Central memory CD8-positive, alpha-beta T cell (primary cell): ENCODE data around the gene ARL6IP6.
"Not testable (repeated sequence)": the region's sequence is repeated elsewhere in the genome, so short reads cannot be mapped to it uniquely, and the experiment has no call there.

Experiments
- ATAC-seq: fragments of 150-1000 bp; cut with Tn5 transposase; replicated peaks from 2 replicates; pipeline ENCODE4 v1.10.0; 2022; ENCODE audit warnings: mild to moderate bottlenecking, moderate FRiP score, moderate number of reproducible peaks; ENCODE audit not compliant: poor library complexity, severe bottlenecking; ENCODE audit errors: extremely low read depth
- DNase-seq, 2 donors: peaks; one replicate each; pipeline ENCODE4 v3.0.0; 2021; ENCODE audit warnings: low spot score in 2 of 2
- H3K27ac Mint-ChIP-seq: one replicate; pipeline ENCODE4 v1.8.0; 2022; ENCODE audit warnings: low read depth, mild to moderate bottlenecking, moderate library complexity, mixed read lengths
- H3K27me3 Mint-ChIP-seq: one replicate; pipeline ENCODE4 v1.8.0; 2022; ENCODE audit warnings: mixed read lengths
- H3K36me3 Mint-ChIP-seq: one replicate; pipeline ENCODE4 v1.8.0; 2022; ENCODE audit warnings: mild to moderate bottlenecking, moderate library complexity, mixed read lengths; ENCODE audit not compliant: insufficient read depth
- H3K4me1 Mint-ChIP-seq: one replicate; pipeline ENCODE4 v1.8.0; 2022; ENCODE audit warnings: mixed read lengths
- H3K4me3 Mint-ChIP-seq: one replicate; pipeline ENCODE4 v1.8.0; 2022; ENCODE audit warnings: mild to moderate bottlenecking, moderate library complexity, mixed read lengths
- H3K9me3 Mint-ChIP-seq: one replicate; pipeline ENCODE4 v1.8.0; 2022; ENCODE audit warnings: mixed read lengths

Gene ARL6IP6

DNA sequence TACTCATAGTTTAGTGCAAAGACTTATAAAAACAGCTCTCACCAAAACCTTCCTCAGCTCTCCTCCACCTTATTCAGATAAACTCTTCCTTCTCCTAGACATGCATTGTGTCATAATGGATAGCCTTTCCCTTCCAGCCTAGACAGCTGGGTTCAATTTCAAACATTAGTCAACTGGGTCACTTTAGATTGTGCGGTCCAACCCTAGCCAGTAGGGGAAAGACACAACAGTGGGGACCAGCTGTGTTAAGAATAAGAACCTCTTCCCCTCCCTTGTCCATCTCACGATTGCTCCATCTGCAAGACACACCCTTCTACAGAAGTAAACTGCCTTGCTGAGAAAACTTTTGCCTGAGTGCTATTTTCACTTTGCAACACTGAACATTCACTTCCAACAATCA, 9.7 kb upstream of the ARL6IP6 start:
- H3K27me3 Mint-ChIP-seq = no peaks in the 10 kb centered on the region
- H3K4me1 Mint-ChIP-seq = peaks cover 59% of the 10 kb centered on the region
- no peak overlapping the region for H3K4me3 Mint-ChIP-seq
- H3K36me3 Mint-ChIP-seq = peaks cover 26% of the 10 kb centered on the region
- no peak for DNase-seq
- H3K9me3 Mint-ChIP-seq = no peaks in the 10 kb centered on the region
- H3K27ac Mint-ChIP-seq = no peak overlapping the region
- ATAC-seq = no peak

DNA sequence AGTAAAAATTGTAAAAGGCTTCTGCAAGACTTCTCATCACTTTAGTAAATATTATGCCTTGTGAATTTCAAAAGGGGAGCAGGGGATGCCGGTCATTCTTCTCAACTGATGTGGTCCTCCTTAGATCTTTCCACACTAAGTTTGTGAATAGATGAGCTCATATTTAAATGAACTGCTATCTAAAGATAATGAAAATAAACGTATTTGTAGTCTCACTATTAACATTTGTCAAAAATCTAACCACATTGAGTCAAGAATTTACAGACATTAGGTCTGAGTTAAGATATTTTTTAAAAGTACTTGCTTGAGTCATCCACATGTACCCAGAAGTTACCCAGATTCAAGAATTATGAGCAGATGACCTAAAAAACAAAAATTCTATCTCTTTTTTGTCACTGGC, 7.7 kb upstream of the ARL6IP6 start:
- Mint-ChIP-seq H3K27ac (no peak overlapping the region), H3K4me3 (no peak overlapping the region), H3K9me3 (no peaks in the 10 kb centered on the region), H3K27me3 (no peaks in the 10 kb centered on the region), H3K4me1 (peaks cover 55% of the 10 kb centered on the region), H3K36me3 (peaks cover 33% of the 10 kb centered on the region)
- no peak for ATAC-seq
- DNase-seq = no peak

DNA sequence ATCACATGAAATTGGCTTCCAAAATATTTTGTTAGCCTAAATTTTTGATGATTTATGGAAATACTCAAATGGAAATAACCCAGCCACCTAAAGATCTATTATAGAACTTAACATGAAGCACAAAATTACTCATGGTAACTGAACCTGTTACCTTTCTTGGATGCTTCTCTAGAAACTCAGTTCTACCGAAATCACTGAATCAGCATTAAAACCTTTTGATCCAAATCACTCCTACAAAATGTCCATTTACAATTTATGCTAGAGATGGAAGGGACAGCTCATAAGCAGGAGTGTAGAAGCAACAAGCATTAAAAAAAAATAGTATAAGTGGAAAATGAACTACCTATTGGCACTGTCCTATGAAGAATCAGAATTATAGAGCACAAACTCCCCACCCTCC, 3.3 kb upstream of the ARL6IP6 start:
- ATAC-seq (no peak), DNase-seq (no peak)
- H3K4me1 Mint-ChIP-seq = peaks cover 49% of the 10 kb centered on the region
- H3K4me3 Mint-ChIP-seq = peak overlapping the region; percentile 44
- peak overlapping the region; percentile 35 for H3K27ac Mint-ChIP-seq
- H3K9me3 Mint-ChIP-seq = no peaks in the 10 kb centered on the region
- peaks cover 55% of the 10 kb centered on the region for H3K36me3 Mint-ChIP-seq
- H3K27me3 Mint-ChIP-seq = no peaks in the 10 kb centered on the region

DNA sequence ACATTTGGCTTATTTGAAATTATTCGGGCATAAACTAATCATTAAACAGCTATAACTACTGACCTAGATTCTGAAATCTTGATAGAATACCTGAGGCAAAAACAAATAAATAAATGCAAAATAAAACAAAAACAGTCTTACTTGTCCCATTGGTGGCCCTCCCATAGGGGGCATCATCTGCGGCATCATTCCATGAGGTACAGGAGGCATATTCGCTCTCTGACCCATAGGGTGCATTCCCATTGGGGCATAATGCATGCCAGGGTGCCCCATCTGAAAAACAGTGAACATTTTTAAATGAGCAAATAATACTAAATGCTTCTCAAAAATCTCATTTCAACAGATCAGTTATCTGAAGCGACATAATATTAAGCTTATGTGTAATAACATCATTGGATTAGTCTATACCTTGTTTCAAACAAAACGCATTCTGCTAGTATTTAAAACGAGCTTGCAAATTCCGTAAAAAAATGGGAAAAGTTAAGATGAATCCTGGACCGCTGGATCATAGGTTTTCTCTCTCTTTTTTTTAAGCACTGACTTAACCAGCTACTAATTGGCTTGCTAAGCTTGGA, 2.5 kb upstream of the ARL6IP6 start:
- Mint-ChIP-seq H3K9me3 (no peaks in the 10 kb centered on the region), H3K36me3 (peaks cover 50% of the 10 kb centered on the region), H3K4me3 (peak overlapping the region; percentile 98), H3K27me3 (no peaks in the 10 kb centered on the region), H3K27ac (peak overlapping the region; percentile 100), H3K4me1 (peaks cover 56% of the 10 kb centered on the region)
- DNase-seq (no peak), ATAC-seq (no peak)

DNA sequence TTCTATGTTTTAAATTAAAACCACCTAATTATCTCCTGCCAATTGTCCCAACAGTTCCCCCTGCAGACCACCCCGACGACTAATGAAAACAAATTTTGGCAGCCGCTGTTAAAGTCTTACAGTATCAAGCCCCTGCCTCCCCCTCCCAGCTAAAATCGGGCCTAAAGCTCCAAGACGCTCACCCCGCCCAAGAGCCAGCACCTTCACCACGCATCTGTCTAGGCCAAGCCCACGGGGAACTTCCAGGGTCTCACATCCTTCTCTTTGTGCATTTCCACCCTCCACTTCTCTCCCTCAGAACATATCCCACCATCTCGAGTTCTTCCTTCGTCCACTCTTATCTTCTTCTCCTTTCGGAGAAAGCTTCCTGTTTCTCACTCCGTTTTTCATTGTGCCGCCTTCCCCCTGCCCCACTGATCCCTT, 1.6 kb upstream of the ARL6IP6 start:
- Mint-ChIP-seq H3K9me3 (no peaks in the 10 kb centered on the region), H3K27me3 (no peaks in the 10 kb centered on the region), H3K4me3 (peak overlapping the region; percentile 98), H3K27ac (peak overlapping the region; percentile 100), H3K4me1 (peaks cover 57% of the 10 kb centered on the region), H3K36me3 (peaks cover 51% of the 10 kb centered on the region)
- ATAC-seq (no peak), DNase-seq (peak in 1 of 2 donors; percentile 14)

DNA sequence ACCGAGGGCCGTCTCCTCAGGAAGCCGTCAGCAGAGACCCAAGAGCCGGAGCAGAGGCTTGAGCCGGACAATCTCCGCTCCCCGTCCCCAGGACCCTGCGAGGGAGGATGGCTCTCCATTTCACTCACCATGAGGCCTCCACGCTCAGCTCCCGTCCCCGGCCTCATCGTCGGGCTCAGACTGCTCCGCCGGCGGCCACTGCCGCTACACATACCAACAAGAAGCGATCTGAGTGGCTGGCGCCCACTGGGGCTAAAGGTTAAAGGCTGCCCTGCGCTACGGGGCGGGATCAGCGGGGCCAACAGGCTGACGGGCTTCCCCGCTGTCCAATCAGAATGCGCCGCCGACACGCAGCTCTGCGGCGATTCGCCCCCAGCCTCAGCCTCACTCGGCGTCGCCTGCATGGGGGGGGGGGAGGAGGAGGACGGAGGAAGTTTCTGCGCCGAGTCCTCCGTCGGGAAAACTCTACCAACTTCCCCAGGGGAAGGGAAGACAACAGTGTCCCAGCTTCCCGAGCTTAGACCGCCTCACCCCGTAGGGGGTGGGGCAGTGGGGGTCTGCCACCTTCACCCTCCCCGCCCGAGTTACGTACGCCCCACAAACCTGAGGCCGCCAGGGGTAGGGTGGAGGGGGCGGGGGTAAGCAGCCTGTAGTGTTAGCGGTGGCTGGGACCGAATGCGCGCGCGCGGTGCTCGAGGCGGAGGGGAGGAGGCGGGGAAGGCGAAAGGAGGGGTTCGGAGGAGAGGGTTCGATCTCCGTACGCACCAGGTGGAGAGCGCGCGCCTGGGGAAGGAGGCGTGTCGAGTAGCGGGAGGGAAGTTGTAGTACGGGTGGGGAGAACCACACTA, 968 bp upstream of the ARL6IP6 start, which contains the start of gene PRPF40A:
PRPF40A (minus strand) TSS at position 234 of the 848 bp plus-strand sequence; CDS start at position 212, 22 bp downstream.
- Mint-ChIP-seq H3K4me1 (peaks cover 57% of the 10 kb centered on the region), H3K4me3 (peak within 1 kb of the TSS; percentile 98), H3K27me3 (no peaks in the 10 kb centered on the region), H3K36me3 (peaks cover 45% of the 10 kb centered on the region), H3K9me3 (no peaks in the 10 kb centered on the region), H3K27ac (peak within 1 kb of the TSS; percentile 100)
- DNase-seq = peak; percentile 97 to 99
- ATAC-seq = peak; percentile 76

DNA sequence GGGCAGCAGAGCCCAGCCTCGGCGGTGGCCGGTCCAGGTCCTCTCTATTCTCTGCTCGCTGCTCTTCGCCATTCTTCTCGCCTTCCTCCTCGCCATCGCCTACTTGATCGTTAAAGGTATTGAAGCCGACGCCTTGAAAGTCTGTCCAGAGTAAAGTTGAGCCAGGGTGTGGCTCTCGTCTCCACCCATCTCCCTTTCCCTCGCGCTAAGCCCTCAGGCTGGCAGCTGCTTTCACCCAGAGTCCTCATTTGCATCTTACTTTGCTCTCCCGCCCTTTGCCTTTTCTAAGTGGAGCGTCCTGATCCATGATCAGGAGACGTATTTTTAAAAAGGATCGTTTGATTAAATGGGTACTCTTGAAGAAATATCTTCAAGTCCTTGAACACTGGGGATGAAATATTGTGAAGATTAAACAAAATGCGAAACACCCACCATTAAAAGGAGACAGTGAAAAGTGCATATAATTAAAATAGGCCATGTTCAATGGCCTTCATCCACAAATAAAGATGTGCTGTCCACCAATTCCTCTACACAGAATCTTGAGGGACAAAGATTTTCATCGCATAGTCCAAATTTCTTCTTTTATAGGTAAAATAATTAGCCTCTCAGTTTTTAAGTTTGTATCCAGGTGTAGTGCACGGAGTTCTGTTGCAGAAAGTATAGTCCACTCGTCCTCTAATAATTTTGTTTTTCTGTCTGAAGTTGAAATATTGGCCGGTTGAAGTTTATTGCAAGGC, 657 bp downstream of the ARL6IP6 start:
- ATAC-seq (no peak), DNase-seq (no peak)
- Mint-ChIP-seq H3K27ac (peak overlapping the region; percentile 100), H3K27me3 (no peaks in the 10 kb centered on the region), H3K4me1 (peaks cover 56% of the 10 kb centered on the region), H3K9me3 (no peaks in the 10 kb centered on the region), H3K4me3 (peak overlapping the region; percentile 98), H3K36me3 (peaks cover 35% of the 10 kb centered on the region)

DNA sequence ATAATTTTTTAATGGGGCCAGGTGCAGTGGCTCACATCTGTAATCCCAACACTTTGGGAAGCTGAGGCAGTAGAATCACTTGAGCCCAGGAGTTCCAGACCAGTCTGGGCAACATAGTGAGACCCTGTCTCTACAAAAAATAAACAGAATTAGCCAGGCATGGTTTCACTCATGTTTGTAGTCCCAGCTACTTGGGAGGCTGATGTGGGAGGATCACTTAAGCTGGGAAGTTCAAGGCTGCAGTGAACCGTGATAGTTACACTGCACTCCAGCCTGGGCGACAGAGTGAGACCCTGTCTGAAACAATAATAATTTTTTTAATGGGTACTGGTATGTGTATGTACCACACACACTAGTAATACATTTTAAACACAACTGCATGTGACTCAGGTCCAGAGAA, 2.4 kb downstream of the ARL6IP6 start:
- Mint-ChIP-seq H3K4me3 (no peak overlapping the region), H3K4me1 (peaks cover 49% of the 10 kb centered on the region), H3K9me3 (no peaks in the 10 kb centered on the region), H3K27me3 (no peaks in the 10 kb centered on the region), H3K27ac (no peak overlapping the region), H3K36me3 (peaks cover 30% of the 10 kb centered on the region)
- DNase-seq = no peak
- ATAC-seq = no peak

DNA sequence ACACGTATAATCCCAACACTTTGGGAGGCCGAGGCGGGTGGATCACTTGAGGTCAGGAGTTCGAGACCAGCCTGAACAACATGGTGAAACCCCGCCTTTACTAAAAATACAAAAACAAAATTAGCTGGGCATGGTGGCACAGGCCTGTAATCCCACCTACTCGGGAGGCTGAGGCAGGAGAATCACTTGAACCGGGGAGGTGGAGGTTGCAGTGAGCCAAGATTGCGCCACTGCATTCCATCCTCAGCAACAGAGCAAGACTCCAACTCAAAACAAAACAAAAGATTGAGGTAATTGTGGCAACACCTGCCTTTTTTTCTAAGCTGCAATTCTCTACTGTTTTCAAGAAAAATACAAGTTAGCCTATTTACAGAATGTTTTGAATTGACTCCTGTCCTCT, 4.2 kb downstream of the ARL6IP6 start:
- not testable (repeated sequence) for H3K27ac Mint-ChIP-seq, H3K9me3 Mint-ChIP-seq, H3K4me3 Mint-ChIP-seq

DNA sequence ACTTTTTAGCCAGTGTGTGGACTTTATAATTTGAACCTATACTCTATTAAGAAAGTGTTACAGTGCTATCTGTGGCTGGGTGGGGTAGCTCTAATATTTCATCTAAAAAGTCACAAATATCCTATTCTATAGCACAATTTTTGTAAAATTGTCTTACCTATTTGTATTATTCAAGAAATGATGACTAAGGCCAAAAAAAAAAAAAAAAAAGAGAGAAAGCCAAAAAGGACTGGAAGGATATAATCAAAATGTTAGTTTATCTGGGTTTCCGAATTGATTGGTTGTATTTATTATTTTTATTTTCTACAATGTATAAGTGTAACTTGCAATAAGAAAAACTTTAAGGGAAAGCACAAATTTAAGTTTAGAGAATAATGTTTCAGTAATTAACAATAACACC, 5.5 kb downstream of the ARL6IP6 start:
- H3K4me3 Mint-ChIP-seq = no peak overlapping the region
- no peaks in the 10 kb centered on the region for H3K27me3 Mint-ChIP-seq
- H3K36me3 Mint-ChIP-seq = peaks cover 6% of the 10 kb centered on the region
- no peak for ATAC-seq
- peaks cover 32% of the 10 kb centered on the region for H3K4me1 Mint-ChIP-seq
- no peak for DNase-seq
- H3K9me3 Mint-ChIP-seq = no peaks in the 10 kb centered on the region
- no peak overlapping the region for H3K27ac Mint-ChIP-seq

More for the DNA sequence above, 4.2 kb downstream of the ARL6IP6 start:
- DNase-seq, H3K27me3 Mint-ChIP-seq, ATAC-seq: not testable (repeated sequence)
- Mint-ChIP-seq H3K36me3 (peaks cover 15% of the 10 kb centered on the region), H3K4me1 (peaks cover 34% of the 10 kb centered on the region)

DNA sequence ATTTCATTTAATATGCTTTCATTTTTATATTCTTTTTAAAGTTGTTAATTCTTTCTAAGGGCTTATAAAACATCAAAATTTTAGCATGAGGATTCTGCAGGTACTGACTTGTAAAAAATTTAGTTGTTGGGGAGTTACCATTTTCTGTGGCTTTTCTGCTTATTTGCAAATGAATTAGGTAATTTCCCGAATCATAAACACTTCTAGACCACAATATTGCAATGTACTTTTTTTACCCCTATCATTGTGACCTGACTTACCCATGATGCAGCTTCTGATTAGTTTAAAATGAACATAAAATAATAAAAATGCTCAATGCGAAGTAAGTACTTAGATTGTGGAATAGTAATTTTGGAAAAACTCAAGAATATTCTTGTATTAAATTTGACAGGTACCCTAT, 11.4 kb downstream of the ARL6IP6 start:
- peak overlapping the region; percentile 15 for H3K4me3 Mint-ChIP-seq
- H3K27ac Mint-ChIP-seq = peak overlapping the region; percentile 20
- peak; percentile 59 for ATAC-seq
- DNase-seq = no peak
- peaks cover 4% of the 10 kb centered on the region for H3K36me3 Mint-ChIP-seq
- H3K4me1 Mint-ChIP-seq = peaks cover 22% of the 10 kb centered on the region
- H3K27me3 Mint-ChIP-seq = no peaks in the 10 kb centered on the region
- H3K9me3 Mint-ChIP-seq = no peaks in the 10 kb centered on the region

DNA sequence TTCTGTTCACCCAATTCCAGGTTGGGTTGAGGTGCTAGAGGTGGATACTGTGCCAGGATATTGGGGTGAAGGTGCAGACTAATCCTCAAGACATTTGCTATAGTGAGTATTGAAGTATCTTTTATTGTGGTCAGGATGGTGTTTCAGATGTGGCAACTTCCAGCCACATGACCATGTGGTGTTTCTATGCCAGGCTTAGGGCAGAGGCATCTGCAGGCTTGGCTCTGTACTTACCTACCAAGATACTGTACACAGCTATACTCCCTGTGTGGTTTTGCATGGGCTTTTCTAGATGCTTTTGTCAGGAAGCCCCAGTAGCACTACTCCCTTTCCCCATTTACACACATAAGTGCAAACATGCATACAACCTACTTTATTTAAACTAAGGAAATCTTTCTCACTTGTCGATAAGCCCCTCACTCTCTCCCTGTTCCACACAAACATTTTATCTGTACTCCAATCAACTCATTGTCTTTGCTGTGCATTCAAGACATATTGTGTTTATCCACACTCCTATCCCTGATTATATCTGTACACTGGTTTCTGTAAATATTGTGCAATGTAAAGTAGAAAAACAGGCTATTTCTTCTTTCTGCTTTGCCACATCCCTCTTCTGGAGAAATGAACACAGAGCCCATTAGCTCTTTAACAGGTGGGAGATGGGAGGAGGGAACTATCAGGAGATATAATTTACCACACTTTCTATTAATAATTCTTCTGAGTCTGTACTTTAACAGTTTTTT, 12.3 kb downstream of the ARL6IP6 start:
- H3K4me1 Mint-ChIP-seq = peaks cover 22% of the 10 kb centered on the region
- DNase-seq (peak; percentile 34 to 75), ATAC-seq (peak; percentile 96)
- H3K36me3 Mint-ChIP-seq = peaks cover 7% of the 10 kb centered on the region
- no peaks in the 10 kb centered on the region for H3K9me3 Mint-ChIP-seq
- H3K27me3 Mint-ChIP-seq = no peaks in the 10 kb centered on the region
- H3K4me3 Mint-ChIP-seq = peak overlapping the region; percentile 15
- H3K27ac Mint-ChIP-seq = peak overlapping the region; percentile 20
